Neutrophil (primary cell): Measurements from ENCODE around the gene LHB.

Experiments used
- H3K27ac ChIP-seq: fragments of 200-600 bp; sonication (generic); 2 replicates; pipeline ENCODE4 v1.5.1; 2016; ENCODE audit warnings: mild to moderate bottlenecking, moderate library complexity
- H3K27me3 ChIP-seq: fragments of 200-600 bp; sonication (generic); 2 replicates; pipeline ENCODE4 v1.6.0; 2016; ENCODE audit warnings: mild to moderate bottlenecking
- H3K36me3 ChIP-seq: fragments of 200-600 bp; sonication (generic); 2 replicates; pipeline ENCODE4 v1.5.1; 2017
- H3K4me1 ChIP-seq, 2 experiments: fragments of 200-600 bp in 1 of 2; sonication (generic) in 1 of 2; 1 replicate in 1 of 2; 2 replicates in 1 of 2; pipeline versions ENCODE4 v1.5.1 to v1.6.1; 2013 to 2016; ENCODE audit warnings: low read depth in 1 of 2, low read length in 1 of 2, mild to moderate bottlenecking in 1 of 2, moderate library complexity in 1 of 2; ENCODE audit not compliant: control insufficient read depth in 1 of 2, insufficient read depth in 1 of 2
- H3K4me3 ChIP-seq, 2 experiments: fragments of 200-600 bp in 1 of 2; sonication (generic) in 1 of 2; 1 replicate in 1 of 2; 2 replicates in 1 of 2; pipeline ENCODE4 v1.5.1; 2013 to 2016; ENCODE audit warnings: low read depth in 1 of 2, low read length in 1 of 2, mild to moderate bottlenecking in 1 of 2, moderate library complexity in 1 of 2
- H3K9me3 ChIP-seq: fragments of 200-600 bp; sonication (generic); 2 replicates; pipeline ENCODE4 v1.5.1; 2016
- TF ChIP-seq, protein P1 (sequence below): fragments of 200-600 bp; sonication (generic); IDR thresholded peaks from 2 replicates; pipeline ENCODE4 v1.5.1; 2016; ENCODE audit warnings: antibody characterized with exemption

Gene LHB

DNA sequence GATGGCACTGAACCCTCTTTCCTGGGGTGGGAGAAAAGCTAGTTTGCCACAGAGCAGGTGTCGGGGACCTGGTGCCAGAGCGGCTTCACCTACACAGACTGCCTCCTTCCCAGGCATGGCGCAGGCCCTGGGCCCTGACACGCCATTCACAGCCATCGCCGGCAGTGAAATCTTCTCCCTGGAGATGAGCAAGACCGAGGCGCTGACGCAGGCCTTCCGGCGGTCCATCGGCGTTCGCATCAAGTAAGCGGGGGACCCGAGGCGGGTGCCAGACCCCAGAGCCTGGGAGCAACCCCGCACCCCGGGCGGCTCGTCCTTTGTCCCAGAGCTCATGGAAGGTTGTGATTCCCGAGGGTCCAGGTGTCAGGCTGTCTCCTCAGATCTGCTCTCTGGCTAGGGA is 10.0 kb downstream of the LHB start:
- Histone ChIP-seq H3K27ac (no peak overlapping the region), H3K4me3 (no peak overlapping the region), H3K4me1 (no peaks in the 10 kb centered on the region), H3K27me3 (no peaks in the 10 kb centered on the region), H3K9me3 (no peaks in the 10 kb centered on the region), H3K36me3 (peaks cover 75% of the 10 kb centered on the region)
- TF ChIP-seq, protein P1, sequence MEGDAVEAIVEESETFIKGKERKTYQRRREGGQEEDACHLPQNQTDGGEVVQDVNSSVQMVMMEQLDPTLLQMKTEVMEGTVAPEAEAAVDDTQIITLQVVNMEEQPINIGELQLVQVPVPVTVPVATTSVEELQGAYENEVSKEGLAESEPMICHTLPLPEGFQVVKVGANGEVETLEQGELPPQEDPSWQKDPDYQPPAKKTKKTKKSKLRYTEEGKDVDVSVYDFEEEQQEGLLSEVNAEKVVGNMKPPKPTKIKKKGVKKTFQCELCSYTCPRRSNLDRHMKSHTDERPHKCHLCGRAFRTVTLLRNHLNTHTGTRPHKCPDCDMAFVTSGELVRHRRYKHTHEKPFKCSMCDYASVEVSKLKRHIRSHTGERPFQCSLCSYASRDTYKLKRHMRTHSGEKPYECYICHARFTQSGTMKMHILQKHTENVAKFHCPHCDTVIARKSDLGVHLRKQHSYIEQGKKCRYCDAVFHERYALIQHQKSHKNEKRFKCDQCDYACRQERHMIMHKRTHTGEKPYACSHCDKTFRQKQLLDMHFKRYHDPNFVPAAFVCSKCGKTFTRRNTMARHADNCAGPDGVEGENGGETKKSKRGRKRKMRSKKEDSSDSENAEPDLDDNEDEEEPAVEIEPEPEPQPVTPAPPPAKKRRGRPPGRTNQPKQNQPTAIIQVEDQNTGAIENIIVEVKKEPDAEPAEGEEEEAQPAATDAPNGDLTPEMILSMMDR = no peak

DNA sequence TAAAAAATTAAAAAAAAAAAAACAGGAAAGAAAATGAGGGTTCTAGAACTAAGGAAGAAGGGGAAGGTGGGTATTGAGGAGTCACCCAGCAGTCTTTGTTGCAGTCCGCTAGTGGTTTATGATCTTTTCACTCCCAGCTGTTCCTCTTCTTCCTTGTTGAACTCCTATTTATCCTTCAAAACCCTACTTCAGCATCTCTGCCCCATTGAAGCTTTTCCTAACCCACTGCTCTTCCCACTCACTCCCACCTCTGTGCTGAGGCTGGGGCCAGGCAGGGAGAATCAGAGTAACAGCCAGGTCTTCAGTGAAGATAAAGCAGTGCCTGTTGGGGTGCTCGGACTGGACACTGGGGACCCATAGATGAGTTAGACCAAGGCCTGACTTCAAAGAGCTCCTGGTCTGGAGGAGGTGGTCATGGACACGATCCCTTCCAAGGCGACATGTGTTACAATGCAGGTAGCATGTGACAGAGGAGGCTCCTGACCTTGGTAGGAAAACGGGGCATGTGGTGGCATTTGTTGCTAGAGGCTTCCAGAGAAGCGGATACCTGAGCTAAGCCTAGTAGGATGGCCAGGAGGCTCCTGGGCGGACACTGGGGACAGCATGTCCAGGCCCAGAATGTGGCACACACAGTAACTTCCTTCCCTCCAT is 11.8 kb downstream of the LHB start:
- Histone ChIP-seq H3K4me3 (no peak overlapping the region), H3K4me1 (no peaks in the 10 kb centered on the region), H3K27me3 (no peaks in the 10 kb centered on the region), H3K36me3 (peaks cover 56% of the 10 kb centered on the region), H3K9me3 (no peaks in the 10 kb centered on the region), H3K27ac (no peak overlapping the region)
- TF ChIP-seq, protein P1 = no peak

DNA sequence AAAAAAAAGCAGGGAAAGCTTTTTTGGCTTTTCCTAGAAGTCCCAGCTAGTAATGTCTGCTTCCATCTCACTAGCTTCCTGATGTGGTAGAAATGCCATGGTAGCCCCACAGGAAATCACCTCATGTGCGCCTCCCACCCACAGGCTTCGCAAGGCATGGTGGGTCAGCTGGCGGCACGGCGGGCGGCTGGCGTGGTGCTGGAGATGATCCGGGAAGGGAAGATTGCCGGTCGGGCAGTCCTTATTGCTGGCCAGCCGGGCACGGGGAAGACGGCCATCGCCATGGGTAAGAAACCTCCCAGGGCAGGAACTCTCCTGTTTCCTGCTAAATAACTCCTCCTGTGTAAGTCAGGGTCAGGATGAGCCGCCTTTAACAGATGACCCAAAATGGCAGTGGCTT is 12.8 kb downstream of the LHB start:
- H3K36me3 ChIP-seq = peaks cover 47% of the 10 kb centered on the region
- TF ChIP-seq, protein P1 = no peak
- no peak overlapping the region for H3K27ac ChIP-seq
- no peaks in the 10 kb centered on the region for H3K9me3 ChIP-seq
- H3K4me1 ChIP-seq = no peaks in the 10 kb centered on the region
- H3K27me3 ChIP-seq = no peaks in the 10 kb centered on the region
- H3K4me3 ChIP-seq = no peak overlapping the region

DNA sequence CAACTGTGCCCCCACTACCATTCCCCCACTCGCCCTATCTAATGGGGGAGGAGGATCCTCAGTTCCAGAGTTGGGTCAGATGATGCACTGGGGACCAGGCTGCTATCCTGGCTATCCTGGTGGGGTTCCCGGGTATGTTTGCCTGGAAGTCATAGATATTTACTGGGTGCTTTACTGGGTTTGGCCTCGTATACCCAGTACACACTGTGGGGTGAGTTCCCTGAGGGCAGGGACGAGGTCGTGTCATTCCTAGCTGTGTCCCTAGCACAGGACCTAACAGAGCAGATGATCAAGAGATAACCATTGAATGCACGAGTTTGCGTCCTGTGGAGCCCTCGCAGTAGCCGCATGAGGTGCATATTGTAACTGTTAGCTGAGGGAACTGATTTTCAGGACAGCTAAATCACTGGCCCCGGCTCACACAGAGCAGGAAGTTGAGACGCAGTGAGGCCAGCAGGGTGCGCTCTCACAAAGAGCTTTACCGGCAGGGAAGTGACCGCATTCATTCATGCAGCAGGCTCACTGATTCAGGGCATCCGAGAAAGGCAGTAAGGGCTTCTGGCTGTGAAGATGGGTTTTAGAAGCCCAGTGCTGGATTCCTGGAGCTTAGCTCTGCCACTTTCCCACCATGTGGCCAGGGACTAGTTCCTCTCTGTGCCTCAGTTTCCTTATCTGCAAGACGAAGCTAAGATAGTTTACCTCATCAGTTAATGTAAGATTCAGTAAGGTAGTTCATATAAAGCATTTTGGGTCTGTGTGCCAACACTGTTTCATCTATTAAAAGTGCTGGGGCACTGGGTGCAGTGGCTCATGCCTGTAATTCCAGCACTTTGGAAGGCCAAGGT is 17.2 kb downstream of the LHB start:
- no peaks in the 10 kb centered on the region for H3K9me3 ChIP-seq
- H3K27ac ChIP-seq = no peak overlapping the region
- H3K27me3 ChIP-seq = no peaks in the 10 kb centered on the region
- no peak overlapping the region for H3K4me3 ChIP-seq
- TF ChIP-seq, protein P1 = peak; percentile 58
- H3K36me3 ChIP-seq = peaks cover 18% of the 10 kb centered on the region
- H3K4me1 ChIP-seq = peaks cover 3 to 7% of the 10 kb centered on the region in 2 experiments

DNA sequence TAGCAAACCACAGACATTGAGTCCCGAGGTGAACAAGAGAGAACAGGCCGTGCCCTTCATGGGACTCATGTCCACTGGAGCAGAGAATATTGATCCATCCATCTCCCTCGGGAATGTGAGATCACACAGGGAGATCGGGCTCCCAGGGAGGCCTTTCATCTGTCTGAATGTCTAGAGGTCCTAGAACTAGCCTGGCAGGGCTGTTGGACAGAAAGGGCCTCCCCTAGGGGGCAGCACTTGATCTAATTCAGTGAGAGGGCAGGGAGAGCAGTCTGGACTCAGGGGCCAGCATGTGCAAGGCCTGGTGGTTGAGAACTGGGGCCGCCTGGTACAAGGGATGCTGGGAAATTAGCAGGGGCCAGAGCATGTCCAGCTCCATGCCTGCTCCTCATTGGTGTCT is 18.9 kb downstream of the LHB start:
- H3K36me3 ChIP-seq = peaks cover 2% of the 10 kb centered on the region
- peaks cover 14 to 18% of the 10 kb centered on the region in 2 experiments for H3K4me1 ChIP-seq
- H3K27me3 ChIP-seq = no peaks in the 10 kb centered on the region
- no peaks in the 10 kb centered on the region for H3K9me3 ChIP-seq
- H3K4me3 ChIP-seq = no peak overlapping the region
- H3K27ac ChIP-seq = no peak overlapping the region
- TF ChIP-seq, protein P1 = no peak
